ENCODE measurements around the gene MYO3A. TPM values are rescaled to one million over a fixed set of nuclear protein-coding genes. Genes with fewer than 3 reads are reported as not detected.

Gene MYO3A
- total RNA-seq, 1 experiment from 2014 or later = not detected

DNA sequence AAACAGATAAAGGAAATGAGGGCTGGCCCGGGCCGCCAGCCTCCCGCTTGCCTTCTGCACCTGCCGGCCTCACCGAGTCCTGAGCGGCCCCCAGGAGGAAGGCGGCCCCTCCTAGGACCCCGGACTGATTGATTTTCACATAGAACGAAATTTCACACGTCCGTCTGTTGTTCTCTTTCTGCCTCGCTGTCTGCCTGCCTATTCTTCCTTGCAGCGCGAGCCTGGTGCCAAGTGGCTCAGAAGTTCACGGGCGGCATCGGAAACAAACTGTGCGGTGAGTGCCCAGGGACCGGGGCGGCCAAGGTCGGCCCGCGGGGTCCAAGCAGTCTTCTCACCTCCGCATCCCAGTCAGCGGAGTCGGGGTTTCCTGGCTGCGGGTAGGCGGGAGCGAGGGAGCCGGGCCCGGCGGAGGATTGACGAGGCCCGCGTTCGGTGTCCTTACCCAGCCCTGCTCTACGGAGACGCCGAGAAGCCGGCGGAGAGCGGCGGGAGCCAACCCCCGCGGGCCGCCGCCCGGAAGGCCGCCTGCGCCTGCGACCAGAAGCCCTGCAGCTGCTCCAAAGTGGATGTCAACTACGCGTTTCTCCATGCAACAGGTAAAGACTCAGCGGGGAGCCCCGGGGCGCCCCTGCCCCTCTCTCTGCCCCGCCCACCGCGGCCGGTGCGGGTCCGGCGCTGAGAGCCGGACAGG is 283.5 kb downstream of the MYO3A start:
- BruUV-seq (replicated peaks) = no TSS peak
- POLR2A ChIA-PET (ENCODE audit: unreplicated experiment) = no interaction called here
- H3K36me3 ChIP-seq (ENCODE audit: low read depth) = no peaks in the 10 kb centered on the region

GRCh38 chr10:26219676-26220075 is 285.6 kb downstream of the MYO3A start:
- Histone ChIP-seq H3K36me3 (ENCODE audit: low read depth) (no peaks in the 10 kb centered on the region), H3K27me3 (ENCODE audit: insufficient read depth, low read depth) (peaks cover 11% of the 10 kb centered on the region; the same call in 1 of the 2 replicates), H3K4me2 (no peak overlapping the region), H3K4me1 (replicated peaks; ENCODE audit: insufficient read depth) (no peaks in the 10 kb centered on the region), H3K27ac (no peak overlapping the region), H3K9me3 (ENCODE audit: insufficient read depth, low read depth) (no peaks in the 10 kb centered on the region), H3F3A (ENCODE audit: insufficient read depth, low read depth) (no peaks in the 10 kb centered on the region), H3K79me2 (ENCODE audit: low read depth) (no peaks in the 10 kb centered on the region), H3K9me2 (ENCODE audit: insufficient read depth) (no peaks in the 10 kb centered on the region), H3K4me3 (no peak overlapping the region), H4K20me1 (ENCODE audit: insufficient read depth) (no peaks in the 10 kb centered on the region), H2AFZ (no peak overlapping the region)
- intact Hi-C loops (cut with micrococcal nuclease; ENCODE audit: unreplicated experiment) = no loop called here
- no TSS peak for BruUV-seq (replicated peaks)
- DNase-seq = no peak
- ChIA-PET CTCF (no interaction called here), POLR2A (ENCODE audit: unreplicated experiment) (no interaction called here)
- TF ChIP-seq EZH2 (IDR thresholded peaks at IDR 0.05; ENCODE audit: low read depth) (no peak), CTCF (conservative IDR thresholded peaks at IDR 0.05) (no peak)

More for the DNA sequence above, 283.5 kb downstream of the MYO3A start:
- Histone ChIP-seq H3K4me3 (no peak overlapping the region), H3K79me2 (ENCODE audit: low read depth) (no peaks in the 10 kb centered on the region), H3K9me3 (ENCODE audit: insufficient read depth, low read depth) (no peaks in the 10 kb centered on the region), H3K9me2 (ENCODE audit: insufficient read depth) (no peaks in the 10 kb centered on the region), H3K4me1 (replicated peaks; ENCODE audit: insufficient read depth) (no peaks in the 10 kb centered on the region), H3K27ac (no peak overlapping the region), H3K4me2 (no peak overlapping the region), H4K20me1 (ENCODE audit: insufficient read depth) (no peaks in the 10 kb centered on the region), H3F3A (ENCODE audit: insufficient read depth, low read depth) (no peaks in the 10 kb centered on the region), H2AFZ (no peak overlapping the region), H3K27me3 (ENCODE audit: insufficient read depth, low read depth) (peaks cover 18% of the 10 kb centered on the region; the same call in 1 of the 2 replicates)
- CTCF ChIA-PET = no interaction called here
- TF ChIP-seq CTCF (conservative IDR thresholded peaks at IDR 0.05) (no peak), EZH2 (IDR thresholded peaks at IDR 0.05; ENCODE audit: low read depth) (no peak)
- no peak for DNase-seq
- intact Hi-C loops (cut with micrococcal nuclease; ENCODE audit: unreplicated experiment) = no loop called here

GRCh38 chr10:26220901-26221300 is 286.9 kb downstream of the MYO3A start:
- DNase-seq = no peak
- intact Hi-C loops (cut with micrococcal nuclease; ENCODE audit: unreplicated experiment) = no loop called here
- Histone ChIP-seq H3K27me3 (ENCODE audit: insufficient read depth, low read depth) (peaks cover 11% of the 10 kb centered on the region; the same call in 1 of the 2 replicates), H2AFZ (no peak overlapping the region), H3K36me3 (ENCODE audit: low read depth) (no peaks in the 10 kb centered on the region), H3F3A (ENCODE audit: insufficient read depth, low read depth) (no peaks in the 10 kb centered on the region), H3K79me2 (ENCODE audit: low read depth) (no peaks in the 10 kb centered on the region), H3K4me3 (no peak overlapping the region), H3K4me1 (replicated peaks; ENCODE audit: insufficient read depth) (no peaks in the 10 kb centered on the region), H3K4me2 (no peak overlapping the region), H4K20me1 (ENCODE audit: insufficient read depth) (no peaks in the 10 kb centered on the region), H3K27ac (no peak overlapping the region), H3K9me3 (ENCODE audit: insufficient read depth, low read depth) (no peaks in the 10 kb centered on the region), H3K9me2 (ENCODE audit: insufficient read depth) (no peaks in the 10 kb centered on the region)
- no TSS peak for BruUV-seq (replicated peaks)
- POLR2A ChIA-PET (ENCODE audit: unreplicated experiment) = no interaction called here
- TF ChIP-seq EZH2 (IDR thresholded peaks at IDR 0.05; ENCODE audit: low read depth) (no peak), CTCF (conservative IDR thresholded peaks at IDR 0.05) (no peak)
- CTCF ChIA-PET = no interaction called here

Data from PC-9 (cell line).